Liver (tissue), 9 donors: ENCODE results near the gene THAP10. TPM values are rescaled to one million over a fixed set of nuclear protein-coding genes. Genes with fewer than 3 reads are reported as not detected.

Source experiments
- DNase-seq: peaks from one replicate; pipeline ENCODE4 v3.0.0-alpha.2; 2017; ENCODE audit warnings: low spot score
- H3K27ac ChIP-seq, 2 donors: one replicate each; pipeline ENCODE4 v1.7.0; 2013; ENCODE audit warnings: inconsistent platforms in 2 of 2, low read length in 2 of 2, control low read depth in 1 of 2, low read depth in 1 of 2, mild to moderate bottlenecking in 1 of 2
- H3K27me3 ChIP-seq, 4 donors: one replicate each; pipeline versions ENCODE4 v1.6.1 to v1.7.0; 2013; ENCODE audit warnings: low read length in 3 of 4, inconsistent platforms in 1 of 4, mild to moderate bottlenecking in 1 of 4, moderate library complexity in 1 of 4; ENCODE audit not compliant: control insufficient read depth in 4 of 4, insufficient read depth in 4 of 4
- H3K36me3 ChIP-seq, 4 donors: one replicate each; pipeline versions ENCODE4 v1.6.1 to v1.7.0; 2013; ENCODE audit warnings: low read length in 3 of 4, mild to moderate bottlenecking in 3 of 4, low read depth in 1 of 4, moderate library complexity in 1 of 4; ENCODE audit not compliant: control insufficient read depth in 4 of 4, insufficient read depth in 3 of 4
- H3K4me1 ChIP-seq, 4 donors: one replicate each; pipeline versions ENCODE4 v1.6.1 to v1.7.0; 2013; ENCODE audit warnings: low read length in 3 of 4, mild to moderate bottlenecking in 3 of 4, moderate library complexity in 1 of 4; ENCODE audit not compliant: control insufficient read depth in 4 of 4, insufficient read depth in 4 of 4
- H3K4me3 ChIP-seq, 3 donors: one replicate each; pipeline versions ENCODE4 v1.6.1 to v1.7.0; 2013; ENCODE audit warnings: low read length in 3 of 3, control low read depth in 1 of 3, low read depth in 1 of 3, mild to moderate bottlenecking in 1 of 3
- H3K9ac ChIP-seq, 2 donors: one replicate each; pipeline ENCODE4 v1.7.0; 2013; ENCODE audit warnings: low read length in 2 of 2, mild to moderate bottlenecking in 2 of 2, moderate library complexity in 2 of 2, control low read depth in 1 of 2, low read depth in 1 of 2
- H3K9me3 ChIP-seq, 4 donors: one replicate each; pipeline versions ENCODE4 v1.6.1 to v1.7.0; 2013; ENCODE audit warnings: low read length in 3 of 4; ENCODE audit not compliant: control insufficient read depth in 4 of 4
- ATF3 ChIP-seq: IDR thresholded peaks from 2 replicates; pipeline ENCODE4 v1.6.1; 2016; ENCODE audit warnings: antibody characterized with exemption
- CTCF ChIP-seq: fragments of 150-350 bp; IDR thresholded peaks from 2 replicates; pipeline ENCODE4 v1.5.1; 2017; ENCODE audit warnings: improper control_type of control experiment, low read depth, low read length; ENCODE audit not compliant: missing input control
- EGR1 ChIP-seq, 2 donors: IDR thresholded peaks; 2 replicates each; pipeline ENCODE4 v1.6.1; 2016 to 2018; ENCODE audit warnings: antibody characterized with exemption in 2 of 2, low read depth in 2 of 2
- FOXA1 ChIP-seq: IDR thresholded peaks from 2 replicates; pipeline ENCODE4 v1.6.1; 2016; ENCODE audit warnings: antibody characterized with exemption
- FOXA2 ChIP-seq: IDR thresholded peaks from 2 replicates; pipeline ENCODE4 v1.6.1; 2016; ENCODE audit warnings: antibody characterized with exemption
- GABPA ChIP-seq, 2 donors: IDR thresholded peaks in 1 of 2; conservative IDR thresholded peaks in 1 of 2; 2 replicates each; pipeline ENCODE4 v1.6.1; 2016; ENCODE audit warnings: antibody characterized with exemption in 2 of 2, mild to moderate bottlenecking in 1 of 2, moderate library complexity in 1 of 2
- HNF4A ChIP-seq, 2 donors: conservative IDR thresholded peaks; 2 replicates each; pipeline ENCODE4 v1.6.1; 2016; ENCODE audit warnings: antibody characterized with exemption in 2 of 2, mild to moderate bottlenecking in 2 of 2
- JUND ChIP-seq, 2 donors: IDR thresholded peaks; 2 replicates each; pipeline ENCODE4 v1.6.1; 2016; ENCODE audit warnings: antibody characterized with exemption in 2 of 2
- MAX ChIP-seq: IDR thresholded peaks from 2 replicates; pipeline ENCODE4 v1.6.1; 2016; ENCODE audit warnings: antibody characterized with exemption
- NR2F2 ChIP-seq: IDR thresholded peaks from 2 replicates; pipeline ENCODE4 v1.6.1; 2016; ENCODE audit warnings: antibody characterized with exemption
- RAD21 ChIP-seq, 2 donors: IDR thresholded peaks; 2 replicates each; pipeline ENCODE4 v1.6.1; 2016; ENCODE audit warnings: antibody characterized with exemption in 2 of 2, mild to moderate bottlenecking in 2 of 2
- RXRA ChIP-seq, 2 donors: IDR thresholded peaks; 2 replicates each; pipeline ENCODE4 v1.6.1; 2017 to 2018; ENCODE audit warnings: antibody characterized with exemption in 2 of 2, mild to moderate bottlenecking in 1 of 2
- SP1 ChIP-seq: IDR thresholded peaks from 2 replicates; pipeline ENCODE4 v1.6.1; 2018; ENCODE audit warnings: antibody characterized with exemption, mild to moderate bottlenecking
- TAF1 ChIP-seq: conservative IDR thresholded peaks from 2 replicates; pipeline ENCODE4 v1.6.1; 2016; ENCODE audit warnings: antibody characterized with exemption, mild to moderate bottlenecking
- WGBS: extraction: QIAGEN DNeasy Blood & Tissue Kit; methylation state at CpG from one replicate; pipeline ENCODE4 v1.1.7; 2013; 5-methylcytosine and 5-hydroxymethylcytosine counted together
- polyA plus RNA-seq, 2 donors: library from polyadenylated mRNA; stranded (reverse) in 1 of 2; unstranded in 1 of 2; fragments of 200-250 nt in 1 of 2; fragments of >200 nt in 1 of 2; fragmentation: Nextera tagmentation in 1 of 2; extraction: Ambion mirVana in 1 of 2; gene quantifications; one replicate each; pipeline versions ENCODE4 v1.2.1 to v1.2.3, GENCODE V29; 2013 to 2015
- total RNA-seq, 2 donors: library from RNA; depleted of rRNA; stranded (reverse); fragments of >200 nt; gene quantifications; one replicate each; pipeline ENCODE4 v1.2.3, GENCODE V29; 2014
- TF ChIP-seq, protein P1 (sequence below): IDR thresholded peaks from 2 replicates; pipeline ENCODE4 v1.6.1; 2016; ENCODE audit warnings: antibody characterized with exemption
- donor health status: healthy.
- donor health status: healthy.
- donor health status: healthy.
- donor health status: healthy.
- donor health status: healthy.

Gene THAP10
- total and polyA plus RNA-seq, 4 donors: 0.42 to 0.87 (median 0.73) TPM

DNA sequence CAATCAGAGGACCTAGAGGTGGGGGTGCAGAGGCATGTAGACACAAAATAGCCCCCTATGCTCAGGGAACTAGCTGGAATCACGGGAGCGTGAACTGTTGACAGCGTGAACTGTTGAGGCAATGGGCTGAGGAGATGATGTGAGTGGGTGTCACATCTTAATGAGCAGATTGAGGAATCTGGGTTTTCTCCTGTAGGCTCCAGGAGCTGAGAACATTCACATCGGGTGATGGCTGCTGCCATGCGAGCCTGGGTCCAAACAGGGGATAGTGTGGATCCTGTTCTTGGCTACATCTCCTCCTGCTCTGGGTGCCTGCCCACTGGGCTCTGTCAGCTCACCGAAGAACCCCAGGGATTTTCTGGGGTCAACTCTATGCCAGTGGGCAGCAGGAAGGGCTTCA is 40.3 kb downstream of the THAP10 start:
- H3K27me3 ChIP-seq: no peaks in the 10 kb centered on the region
- TF ChIP-seq ATF3: no peak
- TF ChIP-seq HNF4A (conservative IDR thresholded peaks at IDR 0.05): no peak
- no peak for TF ChIP-seq GABPA (IDR thresholded peaks at IDR 0.05 in 1 of 2, conservative IDR thresholded peaks at IDR 0.05 in 1 of 2)
- TF ChIP-seq TAF1: no peak
- TF ChIP-seq FOXA2: no peak
- TF ChIP-seq, protein P1, sequence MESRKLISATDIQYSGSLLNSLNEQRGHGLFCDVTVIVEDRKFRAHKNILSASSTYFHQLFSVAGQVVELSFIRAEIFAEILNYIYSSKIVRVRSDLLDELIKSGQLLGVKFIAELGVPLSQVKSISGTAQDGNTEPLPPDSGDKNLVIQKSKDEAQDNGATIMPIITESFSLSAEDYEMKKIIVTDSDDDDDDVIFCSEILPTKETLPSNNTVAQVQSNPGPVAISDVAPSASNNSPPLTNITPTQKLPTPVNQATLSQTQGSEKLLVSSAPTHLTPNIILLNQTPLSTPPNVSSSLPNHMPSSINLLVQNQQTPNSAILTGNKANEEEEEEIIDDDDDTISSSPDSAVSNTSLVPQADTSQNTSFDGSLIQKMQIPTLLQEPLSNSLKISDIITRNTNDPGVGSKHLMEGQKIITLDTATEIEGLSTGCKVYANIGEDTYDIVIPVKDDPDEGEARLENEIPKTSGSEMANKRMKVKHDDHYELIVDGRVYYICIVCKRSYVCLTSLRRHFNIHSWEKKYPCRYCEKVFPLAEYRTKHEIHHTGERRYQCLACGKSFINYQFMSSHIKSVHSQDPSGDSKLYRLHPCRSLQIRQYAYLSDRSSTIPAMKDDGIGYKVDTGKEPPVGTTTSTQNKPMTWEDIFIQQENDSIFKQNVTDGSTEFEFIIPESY: no peak
- no peak for TF ChIP-seq SP1
- no peak for TF ChIP-seq RXRA (IDR thresholded peaks at IDR 0.05)
- no peak for TF ChIP-seq NR2F2
- TF ChIP-seq MAX: no peak
- no peak for TF ChIP-seq CTCF
- TF ChIP-seq JUND (IDR thresholded peaks at IDR 0.05): no peak
- TF ChIP-seq EGR1 (IDR thresholded peaks at IDR 0.05; ENCODE audit: low read depth in 2 of 2): no peak
- no peak for DNase-seq
- no peaks in the 10 kb centered on the region for H3K9me3 ChIP-seq
- H3K36me3 ChIP-seq: no peaks in the 10 kb centered on the region
- H3K4me1 ChIP-seq: peaks cover 3 to 10% (median 6%) of the 10 kb centered on the region in 4 donors
- WGBS: 98% methylated on average over 6 of the region's 6 CpGs
- no peak overlapping the region for H3K27ac ChIP-seq
- H3K9ac ChIP-seq: no peak overlapping the region
- no peak overlapping the region for H3K4me3 ChIP-seq

GRCh38 chr15:70845602-70846360 is 46.5 kb downstream of the THAP10 start:
- Histone ChIP-seq H3K36me3 (no peaks in the 10 kb centered on the region), H3K27ac (no peak overlapping the region), H3K9me3 (no peaks in the 10 kb centered on the region), H3K27me3 (no peaks in the 10 kb centered on the region), H3K4me3 (no peak overlapping the region), H3K9ac (no peak overlapping the region), H3K4me1 (no peaks in the 10 kb centered on the region)
- TF ChIP-seq RAD21 (IDR thresholded peaks at IDR 0.05) (no peak), FOXA1 (no peak), TAF1 (no peak), HNF4A (conservative IDR thresholded peaks at IDR 0.05) (no peak)
- DNase-seq: no peak
- 96% methylated on average over 6 of the region's 6 CpGs for WGBS
